Astrocyte (in vitro differentiated cells and primary cell): ENCODE data around the gene SV2C. TPM values are rescaled to one million over a fixed set of nuclear protein-coding genes. Genes with fewer than 3 reads are reported as not detected.

Experiments
- DNase-seq: peaks from one replicate; pipeline ENCODE4 v3.0.0-alpha.2; 2010; ENCODE audit warnings: low read depth
- FAIRE-seq: peaks from 2 replicates; lab custom pipeline; 2011; peaks lifted over from hg19 to GRCh38; lab: Jason Lieb, UNC
- H2AFZ ChIP-seq: 2 replicates; pipeline ENCODE4 v1.6.0; 2012; ENCODE audit warnings: low read depth, low read length, inconsistent platforms
- H3K27ac ChIP-seq: 2 replicates; pipeline ENCODE4 v1.5.1; 2011; ENCODE audit warnings: low read depth, low read length, inconsistent platforms
- H3K27me3 ChIP-seq: 2 replicates; pipeline ENCODE4 v1.6.0; 2011; ENCODE audit warnings: low read length, inconsistent platforms; ENCODE audit not compliant: insufficient read depth
- H3K36me3 ChIP-seq: 2 replicates; pipeline ENCODE4 v1.5.1; 2011; ENCODE audit warnings: low read length, inconsistent platforms; ENCODE audit not compliant: insufficient read depth
- H3K4me1 ChIP-seq: 2 replicates; pipeline ENCODE4 v1.5.1; 2011; ENCODE audit warnings: low read length, inconsistent platforms; ENCODE audit not compliant: insufficient read depth
- H3K4me2 ChIP-seq: 2 replicates; pipeline ENCODE4 v1.6.0; 2012; ENCODE audit warnings: low read length, inconsistent platforms
- H3K4me3 ChIP-seq: 2 replicates; pipeline ENCODE4 v1.5.1; 2011; ENCODE audit warnings: low read depth, mild to moderate bottlenecking, low read length, inconsistent platforms; ENCODE audit not compliant: insufficient read depth
- H3K79me2 ChIP-seq: 2 replicates; pipeline ENCODE4 v1.6.0; 2012; ENCODE audit warnings: mild to moderate bottlenecking, low read length, inconsistent platforms; ENCODE audit not compliant: insufficient read depth
- H3K9ac ChIP-seq: 2 replicates; pipeline ENCODE4 v1.6.0; 2012; ENCODE audit warnings: mild to moderate bottlenecking, low read length, inconsistent platforms
- H3K9me3 ChIP-seq: 2 replicates; pipeline ENCODE4 v1.5.1; 2012; ENCODE audit warnings: low read depth, mild to moderate bottlenecking, low read length, inconsistent platforms; ENCODE audit not compliant: insufficient read depth
- H4K20me1 ChIP-seq: 2 replicates; pipeline ENCODE4 v1.6.0; 2012; ENCODE audit warnings: low read length, inconsistent platforms; ENCODE audit not compliant: insufficient read depth
- H3K27ac Mint-ChIP-seq: one replicate; pipeline ENCODE4 v1.8.0; 2021; ENCODE audit warnings: mild to moderate bottlenecking, mixed read lengths; ENCODE audit not compliant: unreplicated experiment
- H3K27me3 Mint-ChIP-seq: one replicate; pipeline ENCODE4 v1.8.0; 2021; ENCODE audit warnings: low read depth, mixed read lengths; ENCODE audit not compliant: unreplicated experiment
- H3K36me3 Mint-ChIP-seq: one replicate; pipeline ENCODE4 v1.8.0; 2021; ENCODE audit warnings: low read depth, mixed read lengths; ENCODE audit not compliant: unreplicated experiment
- H3K4me1 Mint-ChIP-seq: one replicate; pipeline ENCODE4 v1.8.0; 2021; ENCODE audit warnings: low read depth, mixed read lengths; ENCODE audit not compliant: unreplicated experiment
- H3K4me3 Mint-ChIP-seq: one replicate; pipeline ENCODE4 v1.8.0; 2021; ENCODE audit warnings: mild to moderate bottlenecking, moderate library complexity, mixed read lengths; ENCODE audit not compliant: unreplicated experiment
- H3K9me3 Mint-ChIP-seq: one replicate; pipeline ENCODE4 v1.8.0; 2021; ENCODE audit warnings: mild to moderate bottlenecking, mixed read lengths; ENCODE audit not compliant: unreplicated experiment
- CTCF ChIP-seq: IDR thresholded peaks from 2 replicates; pipeline ENCODE4 v1.5.1; 2011; ENCODE audit warnings: low read depth, mild to moderate bottlenecking, inconsistent platforms, low read length, moderate library complexity; ENCODE audit not compliant: insufficient read depth
- EZH2 ChIP-seq: IDR thresholded peaks from 2 replicates; pipeline ENCODE4 v1.6.1; 2012; ENCODE audit warnings: mild to moderate bottlenecking, low read length, inconsistent platforms; ENCODE audit not compliant: insufficient read depth
- total RNA-seq: library from RNA; stranded (reverse); gene quantifications from 2 replicates; pipeline ENCODE4 v1.2.1, GENCODE V29; 2021

The SV2C gene
- total RNA-seq, 1 donor from 2014 or later: 0.05 TPM

- Mint-ChIP-seq H3K4me1 (peaks cover 3% of the 10 kb centered on the region), H3K27me3 (peaks cover 15% of the 10 kb centered on the region), H3K27ac (no peak overlapping the region), H3K4me3 (no peak overlapping the region), H3K9me3 (no peaks in the 10 kb centered on the region), H3K36me3 (no peaks in the 10 kb centered on the region)
- FAIRE-seq (no peak), DNase-seq (no peak)
- peaks cover 2% of the 10 kb centered on the region for H3K4me1 ChIP-seq
- H3K27me3 ChIP-seq: peaks cover 33% of the 10 kb centered on the region
- no peak overlapping the region for H2AFZ ChIP-seq
- no peaks in the 10 kb centered on the region for H3K9me3 ChIP-seq
- no peaks in the 10 kb centered on the region for H3K36me3 ChIP-seq
- H3K4me3 ChIP-seq: no peak overlapping the region
- no peaks in the 10 kb centered on the region for H3K79me2 ChIP-seq
- H3K9ac ChIP-seq: no peak overlapping the region
- no peak overlapping the region for H3K4me2 ChIP-seq
- H3K27ac ChIP-seq: no peak overlapping the region
- H4K20me1 ChIP-seq: no peaks in the 10 kb centered on the region
- TF ChIP-seq CTCF (no peak), EZH2 (no peak)
These were observed 317.3 kb downstream of the SV2C start for GRCh38 chr5:76400466-76400865.

GRCh38 chr5:76401801-76402250 lies 318.6 kb downstream of the SV2C start:
- H3K27me3 Mint-ChIP-seq: peaks cover 25% of the 10 kb centered on the region
- Histone ChIP-seq H3K27ac (no peak overlapping the region), H3K4me2 (peak overlapping the region; percentile 99), H3K79me2 (no peaks in the 10 kb centered on the region), H3K27me3 (peaks cover 39% of the 10 kb centered on the region), H3K9ac (no peak overlapping the region), H3K9me3 (no peaks in the 10 kb centered on the region), H3K36me3 (no peaks in the 10 kb centered on the region), H3K4me3 (no peak overlapping the region), H2AFZ (peak overlapping the region; percentile 20), H4K20me1 (no peaks in the 10 kb centered on the region), H3K4me1 (peaks cover 2% of the 10 kb centered on the region)
- peak overlapping the region; percentile 92 for H3K4me3 Mint-ChIP-seq
- no peaks in the 10 kb centered on the region for H3K9me3 Mint-ChIP-seq
- no peak overlapping the region for H3K27ac Mint-ChIP-seq
- H3K4me1 Mint-ChIP-seq: no peaks in the 10 kb centered on the region
- TF ChIP-seq EZH2 (no peak), CTCF (no peak)
- DNase-seq (no peak), FAIRE-seq (no peak)
- H3K36me3 Mint-ChIP-seq: no peaks in the 10 kb centered on the region

GRCh38 chr5:76402251-76402885 lies 319.2 kb downstream of the SV2C start:
- Histone ChIP-seq H4K20me1 (no peaks in the 10 kb centered on the region), H3K27me3 (peaks cover 39% of the 10 kb centered on the region), H3K79me2 (no peaks in the 10 kb centered on the region), H3K4me1 (peaks cover 2% of the 10 kb centered on the region), H3K4me2 (peak overlapping the region; percentile 99), H2AFZ (peak overlapping the region; percentile 20), H3K36me3 (no peaks in the 10 kb centered on the region), H3K9me3 (no peaks in the 10 kb centered on the region), H3K4me3 (peak overlapping the region; percentile 74), H3K9ac (peak overlapping the region; percentile 65), H3K27ac (no peak overlapping the region)
- FAIRE-seq (no peak), DNase-seq (no peak)
- Mint-ChIP-seq H3K4me1 (no peaks in the 10 kb centered on the region), H3K4me3 (peak overlapping the region; percentile 92), H3K27me3 (peaks cover 29% of the 10 kb centered on the region), H3K27ac (peak overlapping the region; percentile 83), H3K9me3 (no peaks in the 10 kb centered on the region), H3K36me3 (no peaks in the 10 kb centered on the region)
- TF ChIP-seq CTCF (no peak), EZH2 (no peak)
